Omental fat pad (tissue), 4 donors: ENCODE data around the gene TMEFF2. TPM values are rescaled to one million over a fixed set of nuclear protein-coding genes. Genes with fewer than 3 reads are reported as not detected.
A peak's percentile ranks its signal among the peaks of the same experiment; 100 is the strongest.

Source experiments
- ATAC-seq: fragments of 150-250 bp; one replicate; pipeline ENCODE4 v1.9.1; 2016; ENCODE audit warnings: mild to moderate bottlenecking, moderate library complexity; ENCODE audit not compliant: low FRiP score
- DNase-seq: peaks from one replicate; pipeline ENCODE4 v3.0.0-alpha.2; 2019; ENCODE audit warnings: low spot score
- CTCF ChIP-seq, 3 donors: fragments of 450-650 bp; IDR thresholded peaks; one replicate each; pipeline ENCODE4 v1.5.1; 2016 to 2017; ENCODE audit warnings: antibody characterized with exemption in 3 of 3, mild to moderate bottlenecking in 3 of 3, moderate library complexity in 2 of 3
- total RNA-seq, 4 donors: library from RNA; depleted of rRNA; stranded (reverse); fragments of >200 nt; gene quantifications; one replicate each; pipeline ENCODE4 v1.1.0, GENCODE V29; 2016

Gene TMEFF2
- total RNA-seq, 4 donors from 2014 or later, result not detected

- no peak for TF ChIP-seq CTCF (IDR thresholded peaks at IDR 0.05)
- DNase-seq (no peak), ATAC-seq (peak; percentile 62)
These were observed 46.0 kb downstream of the TMEFF2 start for GRCh38 chr2:192148620-192149321.

- no peak for DNase-seq
- TF ChIP-seq CTCF (IDR thresholded peaks at IDR 0.05), result no peak
- ATAC-seq, result no peak
These were observed 46.5 kb downstream of the TMEFF2 start for GRCh38 chr2:192148241-192148619.

- DNase-seq (no peak), ATAC-seq (peak; percentile 59)
- TF ChIP-seq CTCF (IDR thresholded peaks at IDR 0.05), result no peak
These were observed 48.4 kb downstream of the TMEFF2 start for GRCh38 chr2:192146069-192147015.

- ATAC-seq (no peak), DNase-seq (no peak)
- no peak for TF ChIP-seq CTCF (IDR thresholded peaks at IDR 0.05)
These were observed 49.2 kb downstream of the TMEFF2 start for GRCh38 chr2:192145496-192145895.

- ATAC-seq (no peak), DNase-seq (no peak)
- TF ChIP-seq CTCF (IDR thresholded peaks at IDR 0.05), result no peak
These were observed 54.4 kb downstream of the TMEFF2 start for GRCh38 chr2:192140236-192140839.

GRCh38 chr2:192139813-192140212 is 54.9 kb downstream of the TMEFF2 start:
- DNase-seq (no peak), ATAC-seq (no peak)
- TF ChIP-seq CTCF (IDR thresholded peaks at IDR 0.05), result no peak
